HG02938 (cell line): ENCODE results near the gene TMEM252.

Experiments used
- ATAC-seq: cut with Tn5 transposase; IDR thresholded peaks from one replicate; pipeline ENCODE4 v1.9.1; 2021; ENCODE audit warnings: mild to moderate bottlenecking, moderate library complexity; ENCODE audit not compliant: unreplicated experiment

TMEM252 gene

DNA sequence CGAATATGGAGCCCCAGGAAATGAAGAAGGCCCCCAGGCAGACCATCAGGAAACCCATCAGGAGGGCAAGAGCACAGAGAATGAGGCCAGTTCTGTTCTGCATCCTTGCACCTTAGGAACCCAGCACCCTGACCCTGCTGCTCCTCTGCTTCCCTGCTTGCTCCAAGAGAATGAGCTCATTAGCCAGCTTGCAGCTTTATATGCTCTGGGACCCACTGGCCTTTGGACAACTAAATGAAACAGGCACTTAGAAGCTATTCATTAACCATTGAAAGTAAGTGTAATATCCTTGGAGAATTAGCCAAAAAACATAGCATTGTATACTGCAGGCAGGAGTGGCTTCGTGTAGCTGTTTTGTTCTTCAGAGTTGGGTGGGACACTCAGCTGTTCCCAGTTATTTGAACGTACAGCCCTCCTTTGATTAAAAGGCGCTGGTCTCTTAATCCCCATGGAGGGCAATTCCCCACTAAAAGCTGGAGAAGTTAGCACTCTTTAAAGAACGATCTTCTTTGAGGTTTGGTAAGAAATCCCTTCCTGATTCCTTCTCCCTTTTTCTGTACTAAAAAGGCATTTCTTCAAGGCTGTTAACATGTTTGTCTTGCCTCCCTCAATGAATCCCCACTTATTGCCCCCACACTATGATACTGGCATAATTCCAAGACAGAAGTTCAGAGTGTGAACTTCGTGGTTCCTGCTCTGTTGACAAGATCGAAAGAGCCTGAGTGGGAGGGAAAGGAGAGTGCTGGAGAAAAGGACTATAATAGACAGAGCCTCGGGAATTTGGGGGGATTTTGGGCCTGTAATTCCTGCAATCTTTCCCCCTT lies at the start of gene TMEM252:
Gene TMEM252, minus strand, starts transcription at position 172 of the 824 bp plus-strand sequence. Its CDS starts 69 bp downstream, at position 103.
- ATAC-seq, result no peak

DNA sequence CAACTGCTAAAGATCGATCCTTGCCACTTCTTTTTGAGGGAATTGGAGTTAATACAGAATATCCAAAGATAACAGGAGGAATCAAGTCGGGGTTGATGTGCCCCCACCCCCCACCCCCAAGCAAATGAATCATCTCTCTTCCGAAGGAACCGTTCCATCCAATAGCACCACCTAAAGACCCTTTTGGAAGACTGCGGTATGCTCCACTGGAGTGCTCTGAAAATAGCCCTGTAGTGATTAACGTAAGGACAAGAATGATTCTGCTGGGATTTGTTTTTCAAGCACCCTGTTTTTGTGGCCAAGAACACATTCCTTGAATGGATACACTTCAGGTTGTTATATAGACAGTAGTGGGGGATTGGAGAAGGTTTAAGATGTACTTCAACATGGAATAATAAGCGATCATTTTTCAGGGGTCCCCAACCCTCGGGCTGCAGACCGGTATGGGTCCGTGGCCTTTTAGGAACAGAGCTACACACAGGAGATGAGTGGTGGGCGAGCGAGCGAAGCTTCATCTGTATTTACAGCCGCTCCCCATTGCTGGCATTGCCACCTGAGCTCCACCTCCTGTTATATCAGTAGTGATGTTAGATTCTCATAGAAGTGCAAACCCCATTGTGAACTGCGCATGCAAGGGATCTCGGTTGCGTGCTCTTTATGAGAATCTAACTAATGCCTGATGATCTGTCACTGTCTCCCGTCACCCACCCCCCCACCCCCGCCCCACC lies 44.5 kb upstream of the TMEM252 start:
- ATAC-seq, result no peak

DNA sequence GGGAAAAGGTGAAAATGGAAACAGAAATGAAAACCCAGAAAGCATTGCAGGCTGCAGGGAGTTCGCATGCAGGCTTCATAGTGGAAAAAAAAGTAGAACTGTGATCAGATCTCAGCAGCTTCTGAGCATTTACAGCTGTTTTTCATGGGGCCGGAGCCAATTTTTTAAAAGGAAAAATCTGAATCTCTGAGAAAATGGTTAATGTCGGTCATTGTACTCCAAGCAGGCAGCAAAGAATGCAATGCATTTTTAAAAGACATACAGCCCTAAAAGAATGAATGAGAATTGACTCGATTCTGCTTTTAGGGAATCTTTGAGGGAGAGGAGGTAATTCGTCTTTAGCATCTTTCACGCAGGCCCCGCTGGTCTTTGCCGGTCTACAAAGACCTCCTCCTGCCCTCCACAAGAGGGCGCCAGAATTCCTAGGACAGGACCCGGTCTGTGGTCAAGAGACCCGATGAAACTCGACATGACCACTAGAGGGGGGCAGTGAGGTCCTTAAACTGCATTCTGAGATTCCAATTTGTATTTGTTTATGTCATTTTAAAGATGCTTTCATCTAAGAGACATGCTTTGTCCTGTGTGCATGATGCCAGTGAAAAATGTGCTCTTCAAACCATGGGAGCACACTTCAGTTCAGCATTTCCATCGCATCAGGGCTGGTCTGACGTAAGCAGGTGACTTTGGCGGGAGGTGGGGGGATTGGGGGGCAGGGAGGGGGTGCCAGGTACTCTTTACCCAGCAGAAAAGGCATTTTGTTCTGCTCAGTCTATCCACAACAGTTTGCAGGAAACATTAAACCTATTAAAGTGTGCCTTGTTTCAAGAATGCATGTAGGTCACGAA lies 43.7 kb upstream of the TMEM252 start:
- peak; percentile 92 for ATAC-seq

GRCh38 chr9:68581696-68582095 lies 41.0 kb upstream of the TMEM252 start:
- ATAC-seq, result no peak

DNA sequence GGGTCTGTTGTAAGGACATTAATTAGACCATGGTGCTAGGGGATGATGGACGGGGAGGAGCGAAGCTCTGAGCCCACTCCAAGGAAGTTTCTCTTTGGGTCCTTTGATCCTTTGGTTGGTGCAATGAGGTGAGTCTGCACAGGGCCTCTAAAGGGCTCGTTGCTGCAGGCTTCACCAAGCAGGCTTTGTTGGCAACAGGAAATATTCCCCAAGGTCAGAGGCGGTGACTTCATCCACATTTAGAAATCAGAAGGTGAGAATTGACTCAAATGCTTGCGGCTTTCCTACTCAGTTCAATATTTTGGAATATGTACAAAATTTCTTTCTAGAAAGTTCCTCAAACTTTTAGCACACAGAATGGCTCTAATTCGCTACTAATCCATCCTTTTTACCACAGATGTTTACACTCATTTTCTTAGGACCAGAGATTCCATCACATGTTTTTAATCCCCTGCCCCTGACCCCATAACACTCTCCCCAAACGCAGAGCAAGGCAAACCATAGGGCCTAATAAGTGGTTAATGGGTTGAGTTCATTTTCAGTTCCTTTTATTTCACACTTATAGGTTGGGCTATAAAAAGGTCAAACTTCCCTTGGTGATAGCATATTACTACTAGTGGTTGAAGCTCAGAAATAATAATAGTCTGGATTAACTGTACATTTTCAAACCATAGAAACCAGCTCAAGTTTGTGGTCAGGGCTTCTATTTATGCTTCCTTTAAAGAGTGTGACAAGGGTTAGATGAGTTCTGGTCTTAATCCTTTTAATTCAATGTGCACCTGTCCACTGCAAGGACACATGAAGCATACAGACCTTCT lies 37.3 kb upstream of the TMEM252 start:
- ATAC-seq, result peak; percentile 86

GRCh38 chr9:68575817-68576216 lies 35.1 kb upstream of the TMEM252 start:
- ATAC-seq, result no peak

DNA sequence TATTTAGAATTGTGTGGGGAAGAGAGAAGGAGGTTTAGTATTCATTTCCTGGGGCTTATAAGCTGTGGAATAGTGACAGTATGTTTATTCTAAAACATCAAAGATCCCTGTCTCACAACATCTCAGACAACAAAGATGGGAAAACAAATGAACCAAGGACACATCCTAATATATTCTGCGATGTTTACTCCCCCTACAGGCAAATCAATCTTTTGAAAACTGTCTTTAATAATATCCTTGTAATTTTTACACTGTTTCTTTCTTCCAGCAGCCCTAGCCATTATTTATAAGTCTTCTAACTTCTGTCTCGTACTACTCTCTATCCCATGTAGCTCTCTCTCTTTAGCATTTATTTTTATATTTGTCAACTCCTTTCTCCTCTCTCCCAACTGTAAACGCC lies 33.5 kb upstream of the TMEM252 start:
- no peak for ATAC-seq

DNA sequence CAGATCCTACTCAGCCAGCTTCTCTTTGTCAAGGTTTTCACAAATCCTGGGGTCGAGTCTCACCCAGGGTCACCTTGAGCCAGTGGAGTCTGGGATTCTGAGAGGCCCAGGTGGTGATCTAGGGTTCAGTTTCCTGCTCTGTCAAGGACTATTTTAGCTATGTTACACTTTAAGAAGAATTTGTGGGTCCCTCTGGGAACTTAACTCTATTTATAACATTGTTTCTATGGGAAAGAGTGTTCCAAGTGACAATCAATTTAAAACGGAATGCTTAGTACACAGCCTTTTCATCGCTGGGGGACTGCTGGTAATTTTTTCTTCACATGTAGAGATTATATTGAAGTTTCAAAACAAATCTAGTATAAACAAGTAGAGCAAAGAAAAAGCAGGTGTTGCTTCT lies 26.9 kb upstream of the TMEM252 start:
- ATAC-seq, result no peak

DNA sequence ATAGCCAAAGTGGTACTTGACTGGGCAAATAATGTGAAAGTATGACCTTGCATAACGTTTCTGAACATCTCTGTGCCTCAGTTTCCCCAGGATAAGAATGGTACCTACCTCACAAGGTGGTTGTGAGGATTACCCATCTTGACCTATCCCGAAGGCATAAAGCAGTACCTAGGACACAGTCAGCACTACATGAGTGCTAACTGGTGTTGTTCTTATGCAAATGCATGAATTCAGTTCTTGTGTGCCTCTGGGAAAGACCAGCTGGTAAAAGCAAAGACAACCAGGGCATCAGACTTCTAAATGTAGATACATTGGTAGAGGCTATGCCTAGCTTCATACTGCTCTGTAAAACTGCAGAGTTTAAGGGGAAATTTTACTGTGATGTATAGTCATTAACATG lies 21.8 kb upstream of the TMEM252 start:
- no peak for ATAC-seq

DNA sequence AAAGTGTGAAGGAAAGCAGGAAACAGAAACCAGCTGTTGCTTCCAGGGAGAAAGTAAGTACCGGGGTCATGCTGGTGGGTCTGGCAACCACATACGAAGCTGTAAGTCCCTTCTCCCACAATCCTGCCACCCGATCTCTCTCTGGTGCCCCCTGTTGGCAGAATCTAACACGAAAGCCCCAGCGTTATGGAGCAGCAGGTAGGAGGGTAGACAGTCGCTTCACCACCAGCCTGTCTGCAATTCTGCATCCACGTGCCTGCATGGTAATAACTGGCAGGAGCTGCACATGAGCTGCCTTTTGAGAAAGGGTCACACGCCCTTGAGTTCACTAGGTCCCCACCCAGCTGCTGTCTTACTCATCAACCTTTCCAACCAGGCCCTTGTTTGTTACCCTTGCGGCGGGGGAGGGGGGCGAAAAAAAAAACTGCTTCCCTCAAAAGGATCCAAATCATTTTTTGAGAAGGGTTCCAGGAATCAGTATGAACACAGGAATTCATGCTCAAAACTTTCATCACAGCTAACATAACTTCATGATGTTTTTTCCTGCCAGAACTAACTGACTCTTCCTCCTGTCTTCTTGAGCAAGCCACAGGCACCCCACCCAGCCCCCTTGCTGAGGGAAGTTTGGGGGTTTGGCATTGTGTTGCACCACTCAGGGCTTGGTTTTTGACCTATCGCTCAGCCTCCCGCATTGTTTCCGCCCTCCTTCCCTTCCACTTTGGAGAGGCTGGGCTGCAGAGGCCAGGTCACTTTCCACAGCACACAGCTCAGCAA lies 19.6 kb upstream of the TMEM252 start:
- ATAC-seq, result no peak

DNA sequence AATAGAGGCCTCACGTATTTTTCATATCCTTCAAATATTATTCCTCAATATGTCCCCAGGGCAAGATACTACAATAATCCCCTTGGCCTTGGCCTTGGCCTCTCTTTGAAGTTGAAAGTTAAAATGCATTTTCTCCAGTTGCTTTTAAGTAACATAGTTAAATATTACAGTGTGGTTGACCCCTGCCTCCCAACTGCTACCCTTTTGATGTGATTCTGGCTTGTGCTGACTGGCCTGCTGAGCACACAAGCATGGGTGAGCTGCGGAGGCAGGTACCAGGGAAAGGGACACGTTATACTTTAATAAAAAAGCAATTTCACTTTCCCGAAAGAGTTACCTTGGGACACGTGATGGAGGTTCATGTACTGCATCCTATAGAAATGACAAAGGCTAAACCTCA lies 17.9 kb upstream of the TMEM252 start:
- ATAC-seq, result no peak

- ATAC-seq, result no peak
Measured at GRCh38 chr9:68555437-68556150, 14.9 kb upstream of the TMEM252 start.

DNA sequence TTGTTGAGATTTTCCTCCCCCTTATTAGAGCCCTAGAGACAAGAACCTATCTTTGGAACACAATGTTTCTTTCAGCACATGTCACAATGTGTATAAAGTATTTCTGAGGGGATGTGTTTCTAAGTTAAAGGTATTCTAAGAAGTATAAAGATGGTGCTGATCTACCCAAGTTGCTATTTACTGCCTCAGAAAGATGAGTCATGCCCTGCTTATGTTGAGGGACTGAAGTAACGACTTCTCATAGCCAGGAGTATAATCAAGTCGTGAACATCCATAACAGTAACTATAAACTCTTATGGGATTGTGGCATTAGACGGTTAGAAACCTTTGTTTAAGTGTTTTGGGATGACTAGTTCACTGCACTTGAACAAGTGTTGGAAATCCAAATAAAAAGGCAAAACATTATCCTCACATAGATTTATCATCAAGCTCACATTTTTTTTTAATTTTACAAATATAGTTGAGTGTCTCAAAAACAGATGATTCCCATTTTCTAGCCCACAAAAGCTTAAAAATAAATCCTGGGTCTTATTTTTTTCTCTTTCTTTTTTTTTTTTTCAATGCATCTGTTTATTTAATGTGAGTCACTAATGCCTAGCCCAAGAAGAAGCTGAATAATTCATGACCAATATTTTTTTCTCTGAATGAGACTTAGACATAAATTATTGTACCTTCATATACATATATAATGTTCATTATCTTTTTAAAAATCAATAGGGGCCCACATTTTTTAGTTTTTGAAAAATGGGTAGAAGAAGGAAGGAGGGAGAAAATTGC lies 12.2 kb upstream of the TMEM252 start:
- no peak for ATAC-seq

- no peak for ATAC-seq
Measured at GRCh38 chr9:68551191-68551590, 10.5 kb upstream of the TMEM252 start.

GRCh38 chr9:68548241-68548640 lies 7.6 kb upstream of the TMEM252 start:
- ATAC-seq, result no peak

- ATAC-seq, result no peak
Measured at GRCh38 chr9:68547417-68547816, 6.7 kb upstream of the TMEM252 start.

GRCh38 chr9:68546596-68547390 lies 6.1 kb upstream of the TMEM252 start:
- peak; percentile 84 for ATAC-seq
